A549 (cell line): ENCODE results near the gene EXOSC5. TPM values are rescaled to one million over a fixed set of nuclear protein-coding genes. Genes with fewer than 3 reads are reported as not detected.
A peak's percentile ranks its signal among the peaks of the same experiment; 100 is the strongest.

ENCODE experiments used
- ATAC-seq, 2 experiments: fragments of 200-7000 bp in 1 of 2; fragments of >200 bp in 1 of 2; cut with Nextera tagmentation in 1 of 2; cut with Tn5 transposase in 1 of 2; 3 replicates each; pipeline versions ENCODE4 v1.8.0 to v1.9.1; 2018 to 2020; ENCODE audit warnings: mild to moderate bottlenecking in 1 of 2, moderate library complexity in 1 of 2
- CTCF ChIA-PET: fragments of 300-600 bp; sonication (Branson Sonifier 250); formaldehyde crosslinking; extraction: SDS; loops from one replicate; lab custom pipeline; 2021; ENCODE audit warnings: antibody characterized with exemption, inconsistent platforms; lab: Yijun Ruan, JAX
- POLR2A ChIA-PET: fragments of 350-600 bp; formaldehyde crosslinking; extraction: SDS; loops from one replicate; lab custom pipeline; 2021; ENCODE audit warnings: antibody characterized with exemption, inconsistent platforms; lab: Yijun Ruan, JAX
- DNase-seq, 2 experiments: peaks; one replicate each; pipeline versions ENCODE4 v3.0.0 to v3.0.0-alpha.2; 2011 to 2016; ENCODE audit warnings: low read depth in 1 of 2, low spot score in 1 of 2
- FAIRE-seq: peaks from 2 replicates; lab custom pipeline; 2011; peaks lifted over from hg19 to GRCh38; lab: Jason Lieb, UNC
- H3K27ac ChIP-seq, 2 experiments: fragments of >200 bp; sonication (Bioruptor Twin); formaldehyde crosslinking; 3 replicates each; pipeline ENCODE4 v1.5.1; 2016 to 2017
- H3K4me1 ChIP-seq: fragments of >200 bp; sonication (Bioruptor Twin); formaldehyde crosslinking; 3 replicates; pipeline ENCODE4 v1.6.1; 2016
- H3K4me2 ChIP-seq: fragments of >200 bp; sonication (Bioruptor Twin); formaldehyde crosslinking; 3 replicates; pipeline ENCODE4 v1.6.1; 2016
- H3K4me3 ChIP-seq: fragments of >200 bp; sonication (Bioruptor Twin); formaldehyde crosslinking; 3 replicates; pipeline ENCODE4 v1.5.1; 2016
- H3K9me3 ChIP-seq: fragments of >200 bp; sonication (Bioruptor Twin); formaldehyde crosslinking; 3 replicates; pipeline ENCODE4 v1.6.1; 2016
- CBX2 ChIP-seq: fragments of 200-600 bp; sonication (generic); IDR thresholded peaks from 2 replicates; pipeline ENCODE4 v1.6.1; 2016; ENCODE audit warnings: low read depth, mild to moderate bottlenecking, borderline replicate concordance
- CBX8 ChIP-seq: fragments of 200-600 bp; sonication (generic); IDR thresholded peaks from 2 replicates; pipeline ENCODE4 v1.6.1; 2016
- CTCF ChIP-seq: fragments of >200 bp; sonication (Bioruptor Twin); formaldehyde crosslinking; IDR thresholded peaks from 3 replicates; pipeline ENCODE4 v1.5.1; 2016
- E2F6 ChIP-seq: IDR thresholded peaks from 2 replicates; pipeline ENCODE4 v1.6.1; 2012; ENCODE audit warnings: low read depth, borderline replicate concordance
- EHMT2 ChIP-seq: fragments of 200-600 bp; sonication (generic); IDR thresholded peaks from 2 replicates; pipeline ENCODE4 v1.6.1; 2016; ENCODE audit warnings: antibody characterized with exemption, low read depth, mild to moderate bottlenecking, moderate library complexity
- ELK1 ChIP-seq: fragments of 150-350 bp; IDR thresholded peaks from 2 replicates; pipeline ENCODE4 v1.6.1; 2014; ENCODE audit warnings: low read depth, mild to moderate bottlenecking, low read length
- HDAC2 ChIP-seq: fragments of 200-600 bp; sonication (generic); IDR thresholded peaks from 2 replicates; pipeline ENCODE4 v1.6.1; 2016
- KDM5A ChIP-seq: fragments of 200-600 bp; sonication (generic); IDR thresholded peaks from 2 replicates; pipeline ENCODE4 v1.6.1; 2016; ENCODE audit warnings: antibody characterized with exemption, mild to moderate bottlenecking
- MAX ChIP-seq: IDR thresholded peaks from 2 replicates; pipeline ENCODE4 v1.6.1; 2012
- MAZ ChIP-seq: fragments of 150-350 bp; IDR thresholded peaks from 2 replicates; pipeline ENCODE4 v1.6.1; 2014; ENCODE audit warnings: antibody characterized with exemption, low read depth, low read length, borderline replicate concordance
- MYC ChIP-seq: IDR thresholded peaks from 2 replicates; pipeline ENCODE4 v1.6.1; 2012; ENCODE audit warnings: mild to moderate bottlenecking, inconsistent platforms, low read length, improper control_type of control experiment, borderline replicate concordance
- PBX3 ChIP-seq: IDR thresholded peaks from 2 replicates; pipeline ENCODE4 v1.6.1; 2012
- POLR2A ChIP-seq: IDR thresholded peaks from 2 replicates; pipeline ENCODE4 v1.6.1; 2012; ENCODE audit warnings: mild to moderate bottlenecking, low read length
- TFCP2L1 ChIP-seq: fragments of 250-450 bp; sonication (Bioruptor Pico); IDR thresholded peaks from 2 replicates; pipeline ENCODE4 v1.5.0; 2021; ENCODE audit warnings: mild to moderate bottlenecking
- USF2 ChIP-seq: fragments of 450-650 bp; IDR thresholded peaks from 2 replicates; pipeline ENCODE4 v1.6.1; 2014; ENCODE audit warnings: antibody characterized with exemption
- ZC3H11A ChIP-seq: fragments of 450-650 bp; IDR thresholded peaks from 2 replicates; pipeline ENCODE4 v1.6.1; 2014; ENCODE audit warnings: antibody characterized with exemption, mild to moderate bottlenecking
- ZFP36 ChIP-seq: fragments of 450-650 bp; IDR thresholded peaks from 2 replicates; pipeline ENCODE4 v1.6.1; 2014; ENCODE audit warnings: borderline replicate concordance; ENCODE audit not compliant: partially characterized antibody
- ZSCAN20 ChIP-seq: fragments of 250-450 bp; sonication (Bioruptor Pico); IDR thresholded peaks from 2 replicates; pipeline ENCODE4 v1.8.0; 2022; ENCODE audit warnings: mild to moderate bottlenecking, moderate library complexity
- WGBS: methylation state at CpG from one replicate; pipeline ENCODE4 v1.1.6; 2017; ENCODE audit errors: missing lambda C conversion rate; 5-methylcytosine and 5-hydroxymethylcytosine counted together
- polyA plus RNA-seq, 4 experiments: library from polyadenylated mRNA; depleted of rRNA in 3 of 4; stranded (reverse); fragments of >200 nt; fragmentation: RNase III in 1 of 4; extraction: RNeasy Plus Mini Kit Qiagen cat#74134 plus additional on column Dnase treatment in 1 of 4; gene quantifications; 2 replicates in 3 of 4; 3 replicates in 1 of 4; pipeline ENCODE4 v1.2.3, GENCODE V29; 2011 to 2017

The EXOSC5 gene
- polyA plus RNA-seq, 2 of the 4 experiments (the other 2 are of a cell fraction): 63.7 to 109 TPM

- peak; percentile 93 for TF ChIP-seq CTCF
- peak; percentile 99 for TF ChIP-seq ZFP36
- no peak for TF ChIP-seq ZSCAN20 (CRISPR knock-in tag)
- TF ChIP-seq KDM5A: peak; percentile 38; the same call in 1 of the 2 replicates
Observed at GRCh38 chr19:41352609-41353465, 44.3 kb downstream of the EXOSC5 start (continued).

GRCh38 chr19:41352279-41352608, 44.9 kb downstream of the EXOSC5 start:
- Histone ChIP-seq H3K4me2 (peak overlapping the region; percentile 90), H3K4me1 (peaks cover 15% of the 10 kb centered on the region), H3K4me3 (peak overlapping the region; percentile 72), H3K9me3 (no peaks in the 10 kb centered on the region), H3K27ac (peak overlapping the region; percentile 90 to 92)
- ChIA-PET CTCF (interaction anchor here (0.6 to 9.4 kb wide), 47 partner anchors 8 to 691 kb away, joined by 3 to 197 read pairs (median 5); partner anchors contain the start of genes B9D2, CCDC97, CYP2S1 and DMAC2), POLR2A (interaction anchor here (0.8 to 5.6 kb wide), 8 partner anchors 9 to 88 kb away, joined by 3 to 96 read pairs (median 6); partner anchors contain the start of genes B9D2, CCDC97, DMAC2 and HNRNPUL1)
- DNase-seq (no peak), FAIRE-seq (no peak), ATAC-seq (no peak)
- TF ChIP-seq ZC3H11A (no peak), HDAC2 (no peak), KDM5A (no peak), MAZ (no peak), TFCP2L1 (no peak), ZSCAN20 (CRISPR knock-in tag) (no peak), ELK1 (no peak), CBX2 (no peak), CBX8 (no peak)
- under 1% methylated on average over 11 of the region's 12 CpGs for WGBS

- peak overlapping the region; percentile 72 for H3K4me3 ChIP-seq
- DNase-seq (peak in 1 of 2 experiments; percentile 89), FAIRE-seq (no peak), ATAC-seq (peak; percentile 8 to 50; a peak in 3 of 6 replicates)
- peak overlapping the region; percentile 90 for H3K4me2 ChIP-seq
- H3K9me3 ChIP-seq: no peaks in the 10 kb centered on the region
- TF ChIP-seq PBX3: peak; percentile 29; the same call in 1 of the 2 replicates
- TF ChIP-seq MAX: peak; percentile 70
- 0 out of 2 replicates have a peak, but pooled peaks have one; percentile 8 for TF ChIP-seq POLR2A
- no peak for TF ChIP-seq EHMT2
- no peak for TF ChIP-seq KDM5A
- TF ChIP-seq E2F6: peak; percentile 24; the same call in 1 of the 2 replicates
- peak; percentile 73; the same call in 1 of the 2 replicates for TF ChIP-seq MYC
- TF ChIP-seq USF2: peak; percentile 69
- ChIA-PET CTCF (interaction anchor here (0.7 to 9.4 kb wide), 39 partner anchors 14 to 691 kb away, joined by 3 to 197 read pairs (median 6); partner anchors contain the start of genes B9D2, CCDC97, CYP2S1 and DMAC2), POLR2A (interaction anchor here (0.5 to 5.6 kb wide), 9 partner anchors 13 to 191 kb away, joined by 3 to 96 read pairs (median 6); partner anchors contain the start of genes B9D2, CCDC97, DMAC2 and HNRNPUL1)
- peak overlapping the region; percentile 90 to 92 for H3K27ac ChIP-seq
- WGBS: 2% methylated on average over 58 of the region's 58 CpGs
- H3K4me1 ChIP-seq: peaks cover 15% of the 10 kb centered on the region
Observed at GRCh38 chr19:41351339-41352245, 45.6 kb downstream of the EXOSC5 start.
